KMS-11 (cell line): ENCODE data around the gene AKNAD1.

Experiments
- H2AFZ ChIP-seq: fragments of 200-600 bp; sonication (generic); 2 replicates; pipeline ENCODE4 v1.6.1; 2016; ENCODE audit warnings: antibody characterized with exemption, mixed run types, low read depth
- H3K27ac ChIP-seq: fragments of 200-600 bp; sonication (generic); 2 replicates; pipeline ENCODE4 v1.6.1; 2016; ENCODE audit warnings: mild to moderate bottlenecking, mixed run types
- H3K27me3 ChIP-seq: fragments of 200-600 bp; sonication (generic); 2 replicates; pipeline ENCODE4 v1.6.1; 2017; ENCODE audit warnings: mild to moderate bottlenecking, low read depth, mixed run types, moderate library complexity; ENCODE audit not compliant: insufficient read depth
- H3K36me3 ChIP-seq: fragments of 200-600 bp; sonication (generic); 2 replicates; pipeline ENCODE4 v1.6.1; 2017; ENCODE audit warnings: mild to moderate bottlenecking, mixed run types; ENCODE audit not compliant: insufficient read depth
- H3K4me1 ChIP-seq: fragments of 200-600 bp; sonication (generic); 2 replicates; pipeline ENCODE4 v1.6.1; 2016; ENCODE audit warnings: mild to moderate bottlenecking, low read depth, mixed run types; ENCODE audit not compliant: poor library complexity, severe bottlenecking
- H3K4me2 ChIP-seq: fragments of 200-600 bp; sonication (generic); 2 replicates; pipeline ENCODE4 v1.7.0; 2016; ENCODE audit warnings: mild to moderate bottlenecking, mixed run types
- H3K4me3 ChIP-seq: fragments of 200-600 bp; sonication (generic); IDR thresholded peaks from 2 replicates; pipeline ENCODE4 v1.6.1; 2017; ENCODE audit warnings: low read depth, low read length, mixed read lengths; ENCODE audit not compliant: insufficient read depth
- H3K79me2 ChIP-seq: fragments of 200-600 bp; sonication (generic); 2 replicates; pipeline ENCODE4 v1.6.1; 2016; ENCODE audit warnings: low read depth, mixed run types; ENCODE audit not compliant: insufficient read depth
- H3K9ac ChIP-seq: fragments of 200-600 bp; sonication (generic); 2 replicates; pipeline ENCODE4 v1.6.1; 2016; ENCODE audit warnings: mild to moderate bottlenecking, mixed run types
- H4K20me1 ChIP-seq: fragments of 200-600 bp; sonication (generic); 2 replicates; pipeline ENCODE4 v1.6.1; 2016; ENCODE audit warnings: mild to moderate bottlenecking, mixed run types; ENCODE audit not compliant: insufficient read depth
- TF ChIP-seq, protein P1 (sequence below): fragments of 200-600 bp; sonication (generic); conservative IDR thresholded peaks from 2 replicates; pipeline ENCODE4 v1.6.1; 2017; ENCODE audit warnings: low read depth, mild to moderate bottlenecking, antibody characterized with exemption, low read length, moderate library complexity, mixed read lengths

The AKNAD1 gene

DNA sequence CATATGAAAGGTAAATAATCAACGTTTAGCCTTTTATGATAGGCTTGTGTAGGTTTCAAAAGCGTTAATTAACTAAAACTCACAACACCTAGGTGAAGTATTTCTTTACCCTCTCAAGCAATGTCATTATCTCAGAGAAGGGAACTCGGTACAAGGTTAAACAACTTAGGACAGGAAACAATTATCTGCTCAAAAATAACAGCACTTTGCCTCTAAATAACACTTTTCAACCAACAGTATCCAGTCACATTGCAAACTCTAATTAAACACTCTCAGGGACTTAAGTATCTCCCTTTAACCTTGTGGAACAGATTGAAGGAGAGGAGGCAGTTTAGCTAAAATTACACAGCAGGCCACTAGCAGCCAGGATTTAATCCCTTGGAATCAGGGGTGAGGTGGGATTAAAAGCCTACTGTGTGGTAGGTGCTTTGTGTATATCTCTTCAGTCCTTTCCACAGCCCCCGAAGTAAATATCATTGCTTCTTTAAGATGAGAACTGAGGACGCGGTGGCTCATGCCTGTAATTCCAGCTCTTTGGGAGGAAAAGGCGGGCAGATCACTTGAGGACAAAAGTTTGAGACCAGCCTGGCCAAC is 5.2 kb upstream of the AKNAD1 start:
- H3K4me1 ChIP-seq, result peaks cover 11% of the 10 kb centered on the region
- H3K27me3 ChIP-seq, result no peaks in the 10 kb centered on the region
- TF ChIP-seq, protein P1, sequence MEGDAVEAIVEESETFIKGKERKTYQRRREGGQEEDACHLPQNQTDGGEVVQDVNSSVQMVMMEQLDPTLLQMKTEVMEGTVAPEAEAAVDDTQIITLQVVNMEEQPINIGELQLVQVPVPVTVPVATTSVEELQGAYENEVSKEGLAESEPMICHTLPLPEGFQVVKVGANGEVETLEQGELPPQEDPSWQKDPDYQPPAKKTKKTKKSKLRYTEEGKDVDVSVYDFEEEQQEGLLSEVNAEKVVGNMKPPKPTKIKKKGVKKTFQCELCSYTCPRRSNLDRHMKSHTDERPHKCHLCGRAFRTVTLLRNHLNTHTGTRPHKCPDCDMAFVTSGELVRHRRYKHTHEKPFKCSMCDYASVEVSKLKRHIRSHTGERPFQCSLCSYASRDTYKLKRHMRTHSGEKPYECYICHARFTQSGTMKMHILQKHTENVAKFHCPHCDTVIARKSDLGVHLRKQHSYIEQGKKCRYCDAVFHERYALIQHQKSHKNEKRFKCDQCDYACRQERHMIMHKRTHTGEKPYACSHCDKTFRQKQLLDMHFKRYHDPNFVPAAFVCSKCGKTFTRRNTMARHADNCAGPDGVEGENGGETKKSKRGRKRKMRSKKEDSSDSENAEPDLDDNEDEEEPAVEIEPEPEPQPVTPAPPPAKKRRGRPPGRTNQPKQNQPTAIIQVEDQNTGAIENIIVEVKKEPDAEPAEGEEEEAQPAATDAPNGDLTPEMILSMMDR, result no peak
- H3K27ac ChIP-seq, result no peak overlapping the region
- H3K36me3 ChIP-seq, result no peaks in the 10 kb centered on the region
- no peak overlapping the region for H2AFZ ChIP-seq
- H3K9ac ChIP-seq, result no peak overlapping the region
- H3K4me3 ChIP-seq, result no peak overlapping the region
- no peaks in the 10 kb centered on the region for H3K79me2 ChIP-seq
- H4K20me1 ChIP-seq, result no peaks in the 10 kb centered on the region
- H3K4me2 ChIP-seq, result no peak overlapping the region

DNA sequence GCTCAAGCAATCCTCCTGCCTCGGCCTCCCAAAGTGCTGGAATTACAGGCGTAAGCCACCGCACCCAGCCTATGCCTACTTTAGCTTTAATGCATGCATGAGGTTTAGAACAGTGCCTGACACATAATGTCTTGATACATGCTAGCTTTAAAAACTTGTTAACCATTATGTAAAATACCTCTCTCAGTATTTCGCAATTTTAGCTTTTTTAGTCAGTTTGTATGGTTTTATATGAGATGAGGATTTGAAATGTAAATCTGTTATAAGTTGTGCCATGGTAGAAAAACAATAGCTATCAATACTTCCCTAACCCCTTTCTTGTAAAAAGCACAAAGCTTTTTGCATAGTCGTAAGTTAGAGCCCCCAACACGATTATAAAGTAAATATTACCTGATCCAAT is 4.7 kb upstream of the AKNAD1 start:
- H3K27me3 ChIP-seq, result no peaks in the 10 kb centered on the region
- no peak overlapping the region for H3K27ac ChIP-seq
- peaks cover 11% of the 10 kb centered on the region for H3K4me1 ChIP-seq
- no peak overlapping the region for H2AFZ ChIP-seq
- no peak overlapping the region for H3K4me2 ChIP-seq
- H3K9ac ChIP-seq, result no peak overlapping the region
- no peak overlapping the region for H3K4me3 ChIP-seq
- H4K20me1 ChIP-seq, result no peaks in the 10 kb centered on the region
- TF ChIP-seq, protein P1, result no peak
- H3K79me2 ChIP-seq, result no peaks in the 10 kb centered on the region
- no peaks in the 10 kb centered on the region for H3K36me3 ChIP-seq

DNA sequence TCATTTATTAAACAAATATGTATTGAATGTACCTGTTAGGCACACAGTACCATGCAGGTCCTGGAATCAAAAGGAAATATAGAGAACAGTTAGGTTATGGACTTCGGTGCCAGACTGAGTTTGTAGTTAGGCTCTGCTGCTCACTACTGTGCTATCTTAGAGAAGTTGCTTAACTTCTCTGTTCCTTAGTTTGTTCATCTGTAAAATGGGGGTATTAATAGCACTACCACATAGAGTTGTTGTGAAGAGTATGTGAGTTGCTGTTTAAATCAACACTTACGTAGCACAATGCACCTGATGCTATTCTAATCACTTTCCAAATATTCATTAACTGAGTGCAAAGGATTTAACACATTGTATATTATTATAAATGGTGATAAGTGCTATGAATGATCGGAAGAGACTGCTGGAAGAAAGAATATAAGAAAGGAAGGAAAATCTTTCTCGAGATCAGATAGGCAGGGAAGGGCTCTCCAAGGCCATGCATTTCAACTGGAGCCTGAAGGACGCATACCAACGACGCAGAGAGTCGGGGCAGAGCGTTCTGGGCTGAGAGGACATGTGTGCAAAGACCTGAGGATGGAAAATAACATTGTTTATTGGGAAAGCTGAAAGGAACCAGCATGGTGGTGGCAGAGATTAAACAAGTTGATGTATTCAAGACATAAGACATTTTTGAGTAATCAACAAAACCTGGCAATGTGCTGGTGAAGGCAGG is 3.5 kb upstream of the AKNAD1 start:
- H3K4me2 ChIP-seq, result no peak overlapping the region

DNA sequence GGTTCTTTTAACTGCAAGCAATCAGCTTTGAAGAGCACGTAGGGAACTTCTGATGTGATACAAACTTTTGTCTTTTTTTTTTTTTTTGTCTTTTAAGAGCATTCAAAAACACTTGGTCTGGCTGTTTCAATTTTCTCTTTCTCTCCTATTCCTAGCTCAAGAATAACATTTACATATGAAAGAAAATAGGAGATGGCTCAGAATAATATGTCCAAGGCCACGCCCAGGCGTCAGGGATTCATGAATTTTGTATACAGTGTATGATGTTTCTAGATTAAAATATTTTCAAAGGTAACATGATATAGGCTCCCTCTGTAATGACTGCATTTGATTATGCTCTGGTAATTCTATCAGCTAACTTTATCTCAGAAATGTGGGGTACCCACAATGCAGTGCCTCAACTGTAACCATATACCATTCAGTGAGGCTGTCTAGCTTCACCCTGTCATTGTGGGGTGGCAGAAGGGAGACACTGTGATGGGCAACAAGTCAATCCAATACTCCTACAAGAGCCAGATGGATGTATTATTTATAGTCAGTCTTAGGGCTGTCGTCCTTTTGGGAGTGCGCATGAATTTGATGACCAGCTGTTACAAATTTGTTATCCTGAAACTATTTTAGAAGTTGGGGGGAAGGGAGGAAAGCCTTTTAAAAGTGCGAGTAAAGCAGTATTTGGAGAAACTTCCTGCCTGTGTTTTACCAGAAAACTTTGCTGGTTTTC is 1.5 kb upstream of the AKNAD1 start:
- no peaks in the 10 kb centered on the region for H3K36me3 ChIP-seq
- no peak overlapping the region for H2AFZ ChIP-seq
- no peak overlapping the region for H3K27ac ChIP-seq
- H3K4me3 ChIP-seq, result no peak overlapping the region
- H3K79me2 ChIP-seq, result no peaks in the 10 kb centered on the region
- no peaks in the 10 kb centered on the region for H3K27me3 ChIP-seq
- TF ChIP-seq, protein P1, result no peak
- H4K20me1 ChIP-seq, result no peaks in the 10 kb centered on the region
- H3K4me2 ChIP-seq, result no peak overlapping the region
- peaks cover 9% of the 10 kb centered on the region for H3K4me1 ChIP-seq
- no peak overlapping the region for H3K9ac ChIP-seq

More for the DNA sequence above, 3.5 kb upstream of the AKNAD1 start:
- H3K27me3 ChIP-seq, result no peaks in the 10 kb centered on the region
- TF ChIP-seq, protein P1, result no peak
- no peak overlapping the region for H3K27ac ChIP-seq
- no peak overlapping the region for H3K9ac ChIP-seq
- peaks cover 11% of the 10 kb centered on the region for H3K4me1 ChIP-seq
- no peaks in the 10 kb centered on the region for H3K79me2 ChIP-seq
- H2AFZ ChIP-seq, result no peak overlapping the region
- no peaks in the 10 kb centered on the region for H3K36me3 ChIP-seq
- H3K4me3 ChIP-seq, result no peak overlapping the region
- H4K20me1 ChIP-seq, result no peaks in the 10 kb centered on the region
